Neural cell (in vitro differentiated cells): Measurements from ENCODE around the gene TRPM3.

Source experiments
- MXI1 ChIP-seq: fragments of 450-650 bp; conservative IDR thresholded peaks from 2 replicates; pipeline ENCODE4 v1.6.1; 2014; ENCODE audit warnings: antibody characterized with exemption, mild to moderate bottlenecking; ENCODE audit not compliant: poor library complexity, severe bottlenecking
- RAD21 ChIP-seq: fragments of 450-650 bp; conservative IDR thresholded peaks from 2 replicates; pipeline ENCODE4 v1.6.1; 2014; ENCODE audit warnings: antibody characterized with exemption, mild to moderate bottlenecking, moderate library complexity
- TF ChIP-seq, protein P1 (sequence below): fragments of 450-650 bp; IDR thresholded peaks from 2 replicates; pipeline ENCODE4 v1.5.1; 2014; ENCODE audit warnings: antibody characterized with exemption, mild to moderate bottlenecking, moderate library complexity; ENCODE audit not compliant: poor library complexity, severe bottlenecking

DNA sequence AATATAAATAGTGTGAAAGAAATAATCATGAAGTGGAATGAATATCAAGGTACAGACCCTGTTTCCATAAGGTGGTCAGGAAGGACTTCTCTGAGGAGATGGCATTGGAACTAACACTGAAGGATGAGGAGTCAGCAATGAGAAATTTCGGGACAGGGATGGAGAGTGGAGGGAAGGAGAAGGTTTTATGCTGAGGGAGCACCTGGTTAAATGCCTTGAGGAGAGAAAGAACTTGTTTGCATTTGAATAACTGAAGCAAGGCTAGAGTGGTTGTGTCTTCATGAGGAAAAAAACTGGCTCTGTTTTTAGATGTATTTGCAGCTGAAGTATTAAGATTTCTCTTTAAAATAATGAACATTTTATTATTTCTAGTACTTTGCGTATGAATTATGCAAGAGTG, 180.8 kb downstream of the TRPM3 start:
- TF ChIP-seq RAD21 (no peak), MXI1 (no peak)
- TF ChIP-seq, protein P1, sequence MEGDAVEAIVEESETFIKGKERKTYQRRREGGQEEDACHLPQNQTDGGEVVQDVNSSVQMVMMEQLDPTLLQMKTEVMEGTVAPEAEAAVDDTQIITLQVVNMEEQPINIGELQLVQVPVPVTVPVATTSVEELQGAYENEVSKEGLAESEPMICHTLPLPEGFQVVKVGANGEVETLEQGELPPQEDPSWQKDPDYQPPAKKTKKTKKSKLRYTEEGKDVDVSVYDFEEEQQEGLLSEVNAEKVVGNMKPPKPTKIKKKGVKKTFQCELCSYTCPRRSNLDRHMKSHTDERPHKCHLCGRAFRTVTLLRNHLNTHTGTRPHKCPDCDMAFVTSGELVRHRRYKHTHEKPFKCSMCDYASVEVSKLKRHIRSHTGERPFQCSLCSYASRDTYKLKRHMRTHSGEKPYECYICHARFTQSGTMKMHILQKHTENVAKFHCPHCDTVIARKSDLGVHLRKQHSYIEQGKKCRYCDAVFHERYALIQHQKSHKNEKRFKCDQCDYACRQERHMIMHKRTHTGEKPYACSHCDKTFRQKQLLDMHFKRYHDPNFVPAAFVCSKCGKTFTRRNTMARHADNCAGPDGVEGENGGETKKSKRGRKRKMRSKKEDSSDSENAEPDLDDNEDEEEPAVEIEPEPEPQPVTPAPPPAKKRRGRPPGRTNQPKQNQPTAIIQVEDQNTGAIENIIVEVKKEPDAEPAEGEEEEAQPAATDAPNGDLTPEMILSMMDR, result no peak
